GM21528 (cell line): ENCODE results near the gene THSD8.
"Not testable (repeated sequence)": the region's sequence is repeated elsewhere in the genome, so short reads cannot be mapped to it uniquely, and the experiment has no call there.

Experiments used
- ATAC-seq: cut with Tn5 transposase; IDR thresholded peaks from one replicate; pipeline ENCODE4 v1.9.1; 2021; ENCODE audit warnings: mild to moderate bottlenecking, moderate library complexity; ENCODE audit not compliant: unreplicated experiment, low FRiP score

THSD8 gene

GRCh38 chr19:12792051-12792852, 9.6 kb upstream of the THSD8 start:
- ATAC-seq = no peak

GRCh38 chr19:12792853-12793289, 9.0 kb upstream of the THSD8 start:
- ATAC-seq = no peak

GRCh38 chr19:12793290-12794195, 8.3 kb upstream of the THSD8 start:
- peak; percentile 33 for ATAC-seq

GRCh38 chr19:12794196-12794941, 7.5 kb upstream of the THSD8 start:
- no peak for ATAC-seq

GRCh38 chr19:12794971-12795381, 6.9 kb upstream of the THSD8 start:
- ATAC-seq = no peak

- ATAC-seq = no peak
Observed at GRCh38 chr19:12796146-12797071, 5.5 kb upstream of the THSD8 start.

- no peak for ATAC-seq
Observed at GRCh38 chr19:12797141-12797587, 4.7 kb upstream of the THSD8 start.

- not testable (repeated sequence) for ATAC-seq
Observed at GRCh38 chr19:12797607-12798006, 4.3 kb upstream of the THSD8 start.

- ATAC-seq = no peak
Observed at GRCh38 chr19:12799742-12800465, 2.0 kb upstream of the THSD8 start.

GRCh38 chr19:12800466-12800770, 1.5 kb upstream of the THSD8 start:
- no peak for ATAC-seq

GRCh38 chr19:12800923-12801465, 875 bp upstream of the THSD8 start:
- ATAC-seq = no peak

- no peak for ATAC-seq
Observed at GRCh38 chr19:12802267-12803106, 618 bp downstream of the THSD8 start.

GRCh38 chr19:12804051-12804450, 2.2 kb downstream of the THSD8 start:
- ATAC-seq = no peak

- ATAC-seq = peak; percentile 60
Observed at GRCh38 chr19:12806242-12807081, 4.6 kb downstream of the THSD8 start, which contains the start of gene RNASEH2A. RNASEH2A (plus strand) TSS chr19:12806584; CDS start chr19:12806674, 90 bp downstream.

- ATAC-seq = no peak
Observed at GRCh38 chr19:12815088-12815487, 13.2 kb downstream of the THSD8 start.

- ATAC-seq = not testable (repeated sequence)
Observed at GRCh38 chr19:12817188-12817587, 15.3 kb downstream of the THSD8 start.

- not testable (repeated sequence) for ATAC-seq
Observed at GRCh38 chr19:12817810-12818209, 15.9 kb downstream of the THSD8 start.
